Measurements from ENCODE around the gene DPF3. TPM values are rescaled to one million over a fixed set of nuclear protein-coding genes. Genes with fewer than 3 reads are reported as not detected.

The DPF3 gene
- polyA plus RNA-seq, 4 donors, result 1.0 to 2.4 (median 1.5) TPM

- H3K4me1 ChIP-seq (ENCODE audit: control insufficient read depth in 3 of 3, insufficient read depth in 2 of 3, low read depth in 1 of 3, low read length in 2 of 3), result no peaks in the 10 kb centered on the region
- no peaks in the 10 kb centered on the region for H3K36me3 ChIP-seq (ENCODE audit: control insufficient read depth in 3 of 3, insufficient read depth in 2 of 3, low read depth in 1 of 3, low read length in 3 of 3)
- no peaks in the 10 kb centered on the region for H3K9me3 ChIP-seq (ENCODE audit: control insufficient read depth in 2 of 2, insufficient read depth in 1 of 2, low read depth in 1 of 2, low read length in 1 of 2)
- H3K4me3 ChIP-seq (ENCODE audit: low read depth in 1 of 3, low read length in 3 of 3), result no peak overlapping the region
- no peaks in the 10 kb centered on the region for H3K27me3 ChIP-seq (ENCODE audit: control insufficient read depth in 3 of 3, insufficient read depth in 3 of 3, low read length in 3 of 3)
- WGBS, 3 donors, result 27 to 49% (median 37%) methylated on average over 3 of the region's 3 CpGs
- DNase-seq (no peak), FAIRE-seq (no peak)
- H3K27ac ChIP-seq (ENCODE audit: low read depth in 1 of 3, low read length in 2 of 3), result no peak overlapping the region
Observed at GRCh38 chr14:72699852-72700257, 194.0 kb downstream of the DPF3 start.

- H3K27me3 ChIP-seq (ENCODE audit: control insufficient read depth in 3 of 3, insufficient read depth in 3 of 3, low read length in 3 of 3), result no peaks in the 10 kb centered on the region
- no peak for FAIRE-seq
- H3K9me3 ChIP-seq (ENCODE audit: control insufficient read depth in 2 of 2, insufficient read depth in 1 of 2, low read depth in 1 of 2, low read length in 1 of 2), result no peaks in the 10 kb centered on the region
- H3K36me3 ChIP-seq (ENCODE audit: control insufficient read depth in 3 of 3, insufficient read depth in 2 of 3, low read depth in 1 of 3, low read length in 3 of 3), result no peaks in the 10 kb centered on the region
- no peaks in the 10 kb centered on the region for H3K4me1 ChIP-seq (ENCODE audit: control insufficient read depth in 3 of 3, insufficient read depth in 2 of 3, low read depth in 1 of 3, low read length in 2 of 3)
- no peak overlapping the region for H3K27ac ChIP-seq (ENCODE audit: low read depth in 1 of 3, low read length in 2 of 3)
- no peak for DNase-seq
- H3K4me3 ChIP-seq (ENCODE audit: low read depth in 1 of 3, low read length in 3 of 3), result no peak overlapping the region
- 61 to 72% (median 72%) methylated on average over 4 of the region's 4 CpGs for WGBS, 3 donors
Observed at GRCh38 chr14:72699443-72699842, 194.5 kb downstream of the DPF3 start.

GRCh38 chr14:72692696-72693095 is 201.2 kb downstream of the DPF3 start:
- no peak for FAIRE-seq

GRCh38 chr14:72690324-72690723 is 203.6 kb downstream of the DPF3 start:
- no peaks in the 10 kb centered on the region for H3K4me1 ChIP-seq (ENCODE audit: control insufficient read depth in 3 of 3, insufficient read depth in 2 of 3, low read depth in 1 of 3, low read length in 2 of 3)
- no peak overlapping the region for H3K4me3 ChIP-seq (ENCODE audit: low read depth in 1 of 3, low read length in 3 of 3)
- H3K27ac ChIP-seq (ENCODE audit: low read depth in 1 of 3, low read length in 2 of 3), result no peak overlapping the region
- FAIRE-seq (no peak), DNase-seq (no peak)
- 96% methylated on average over 14 of the region's 14 CpGs for WGBS, 3 donors
- H3K36me3 ChIP-seq (ENCODE audit: control insufficient read depth in 3 of 3, insufficient read depth in 2 of 3, low read depth in 1 of 3, low read length in 3 of 3), result peaks cover 0 to 4% (median 0%) of the 10 kb centered on the region in 3 donors
- no peaks in the 10 kb centered on the region for H3K27me3 ChIP-seq (ENCODE audit: control insufficient read depth in 3 of 3, insufficient read depth in 3 of 3, low read length in 3 of 3)
- H3K9me3 ChIP-seq (ENCODE audit: control insufficient read depth in 2 of 2, insufficient read depth in 1 of 2, low read depth in 1 of 2, low read length in 1 of 2), result peaks cover 0 to 4% of the 10 kb centered on the region in 2 donors

More at GRCh38 chr14:72692696-72693095, 201.2 kb downstream of the DPF3 start:
- DNase-seq, result peak; percentile 18 to 33
- Histone ChIP-seq H3K9me3 (ENCODE audit: control insufficient read depth in 2 of 2, insufficient read depth in 1 of 2, low read depth in 1 of 2, low read length in 1 of 2) (peaks cover 0 to 4% of the 10 kb centered on the region in 2 donors), H3K4me3 (ENCODE audit: low read depth in 1 of 3, low read length in 3 of 3) (no peak overlapping the region), H3K4me1 (ENCODE audit: control insufficient read depth in 3 of 3, insufficient read depth in 2 of 3, low read depth in 1 of 3, low read length in 2 of 3) (no peaks in the 10 kb centered on the region), H3K27me3 (ENCODE audit: control insufficient read depth in 3 of 3, insufficient read depth in 3 of 3, low read length in 3 of 3) (no peaks in the 10 kb centered on the region), H3K27ac (ENCODE audit: low read depth in 1 of 3, low read length in 2 of 3) (no peak overlapping the region), H3K36me3 (ENCODE audit: control insufficient read depth in 3 of 3, insufficient read depth in 2 of 3, low read depth in 1 of 3, low read length in 3 of 3) (peaks cover 0 to 4% (median 0%) of the 10 kb centered on the region in 3 donors)
- WGBS, 3 donors, result 33 to 67% (median 48%) methylated on average over 3 of the region's 3 CpGs

GRCh38 chr14:72688990-72689671 is 204.8 kb downstream of the DPF3 start:
- WGBS, 3 donors, result 76 to 81% (median 77%) methylated on average over 15 of the region's 15 CpGs
- Histone ChIP-seq H3K27ac (ENCODE audit: low read depth in 1 of 3, low read length in 2 of 3) (no peak overlapping the region), H3K9me3 (ENCODE audit: control insufficient read depth in 2 of 2, insufficient read depth in 1 of 2, low read depth in 1 of 2, low read length in 1 of 2) (peaks cover 0 to 4% of the 10 kb centered on the region in 2 donors), H3K27me3 (ENCODE audit: control insufficient read depth in 3 of 3, insufficient read depth in 3 of 3, low read length in 3 of 3) (no peaks in the 10 kb centered on the region), H3K4me1 (ENCODE audit: control insufficient read depth in 3 of 3, insufficient read depth in 2 of 3, low read depth in 1 of 3, low read length in 2 of 3) (no peaks in the 10 kb centered on the region), H3K36me3 (ENCODE audit: control insufficient read depth in 3 of 3, insufficient read depth in 2 of 3, low read depth in 1 of 3, low read length in 3 of 3) (peaks cover 0 to 4% (median 0%) of the 10 kb centered on the region in 3 donors), H3K4me3 (ENCODE audit: low read depth in 1 of 3, low read length in 3 of 3) (no peak overlapping the region)
- no peak for FAIRE-seq
- no peak for DNase-seq

GRCh38 chr14:72686832-72687231 is 207.1 kb downstream of the DPF3 start:
- WGBS, 3 donors, result 71 to 87% (median 78%) methylated on average over 2 of the region's 2 CpGs
- no peaks in the 10 kb centered on the region for H3K4me1 ChIP-seq (ENCODE audit: control insufficient read depth in 3 of 3, insufficient read depth in 2 of 3, low read depth in 1 of 3, low read length in 2 of 3)
- H3K27me3 ChIP-seq (ENCODE audit: control insufficient read depth in 3 of 3, insufficient read depth in 3 of 3, low read length in 3 of 3), result no peaks in the 10 kb centered on the region
- H3K27ac ChIP-seq (ENCODE audit: low read depth in 1 of 3, low read length in 2 of 3), result no peak overlapping the region
- H3K36me3 ChIP-seq (ENCODE audit: control insufficient read depth in 3 of 3, insufficient read depth in 2 of 3, low read depth in 1 of 3, low read length in 3 of 3), result peaks cover 0 to 4% (median 0%) of the 10 kb centered on the region in 3 donors
- H3K9me3 ChIP-seq (ENCODE audit: control insufficient read depth in 2 of 2, insufficient read depth in 1 of 2, low read depth in 1 of 2, low read length in 1 of 2), result peaks cover 0 to 3% of the 10 kb centered on the region in 2 donors
- FAIRE-seq, result no peak
- no peak for DNase-seq
- H3K4me3 ChIP-seq (ENCODE audit: low read depth in 1 of 3, low read length in 3 of 3), result no peak overlapping the region

- Histone ChIP-seq H3K9me3 (ENCODE audit: control insufficient read depth in 2 of 2, insufficient read depth in 1 of 2, low read depth in 1 of 2, low read length in 1 of 2) (no peaks in the 10 kb centered on the region), H3K36me3 (ENCODE audit: control insufficient read depth in 3 of 3, insufficient read depth in 2 of 3, low read depth in 1 of 3, low read length in 3 of 3) (peaks cover 0 to 4% (median 0%) of the 10 kb centered on the region in 3 donors), H3K4me1 (ENCODE audit: control insufficient read depth in 3 of 3, insufficient read depth in 2 of 3, low read depth in 1 of 3, low read length in 2 of 3) (no peaks in the 10 kb centered on the region), H3K27ac (ENCODE audit: low read depth in 1 of 3, low read length in 2 of 3) (no peak overlapping the region), H3K4me3 (ENCODE audit: low read depth in 1 of 3, low read length in 3 of 3) (no peak overlapping the region), H3K27me3 (ENCODE audit: control insufficient read depth in 3 of 3, insufficient read depth in 3 of 3, low read length in 3 of 3) (no peaks in the 10 kb centered on the region)
- FAIRE-seq, result no peak
- DNase-seq, result no peak
- WGBS, 3 donors, result 40 to 83% (median 65%) methylated on average over 1 of the region's 1 CpG
Observed at GRCh38 chr14:72686101-72686500, 207.8 kb downstream of the DPF3 start.

- DNase-seq (no peak), FAIRE-seq (no peak)
- H3K27ac ChIP-seq (ENCODE audit: low read depth in 1 of 3, low read length in 2 of 3), result no peak overlapping the region
- H3K36me3 ChIP-seq (ENCODE audit: control insufficient read depth in 3 of 3, insufficient read depth in 2 of 3, low read depth in 1 of 3, low read length in 3 of 3), result peaks cover 0 to 4% (median 0%) of the 10 kb centered on the region in 3 donors
- no peaks in the 10 kb centered on the region for H3K4me1 ChIP-seq (ENCODE audit: control insufficient read depth in 3 of 3, insufficient read depth in 2 of 3, low read depth in 1 of 3, low read length in 2 of 3)
- WGBS, 3 donors, result 97 to 98% (median 97%) methylated on average over 3 of the region's 3 CpGs
- no peaks in the 10 kb centered on the region for H3K27me3 ChIP-seq (ENCODE audit: control insufficient read depth in 3 of 3, insufficient read depth in 3 of 3, low read length in 3 of 3)
- H3K9me3 ChIP-seq (ENCODE audit: control insufficient read depth in 2 of 2, insufficient read depth in 1 of 2, low read depth in 1 of 2, low read length in 1 of 2), result no peaks in the 10 kb centered on the region
- no peak overlapping the region for H3K4me3 ChIP-seq (ENCODE audit: low read depth in 1 of 3, low read length in 3 of 3)
Observed at GRCh38 chr14:72685456-72685855, 208.4 kb downstream of the DPF3 start.

GRCh38 chr14:72683787-72684186 is 210.1 kb downstream of the DPF3 start:
- 72 to 75% (median 72%) methylated on average over 4 of the region's 4 CpGs for WGBS, 3 donors
- no peaks in the 10 kb centered on the region for H3K27me3 ChIP-seq (ENCODE audit: control insufficient read depth in 3 of 3, insufficient read depth in 3 of 3, low read length in 3 of 3)
- no peak overlapping the region for H3K4me3 ChIP-seq (ENCODE audit: low read depth in 1 of 3, low read length in 3 of 3)
- peaks cover 0 to 3% (median 0%) of the 10 kb centered on the region in 3 donors for H3K36me3 ChIP-seq (ENCODE audit: control insufficient read depth in 3 of 3, insufficient read depth in 2 of 3, low read depth in 1 of 3, low read length in 3 of 3)
- no peaks in the 10 kb centered on the region for H3K9me3 ChIP-seq (ENCODE audit: control insufficient read depth in 2 of 2, insufficient read depth in 1 of 2, low read depth in 1 of 2, low read length in 1 of 2)
- H3K27ac ChIP-seq (ENCODE audit: low read depth in 1 of 3, low read length in 2 of 3), result no peak overlapping the region
- DNase-seq, result no peak
- no peak for FAIRE-seq
- H3K4me1 ChIP-seq (ENCODE audit: control insufficient read depth in 3 of 3, insufficient read depth in 2 of 3, low read depth in 1 of 3, low read length in 2 of 3), result no peaks in the 10 kb centered on the region

Measured in small intestine (tissue), 7 donors.